Fibroblast of lung (primary cell): ENCODE results near the gene MIA2. TPM values are rescaled to one million over a fixed set of nuclear protein-coding genes. Genes with fewer than 3 reads are reported as not detected.

Experiments
- DNase-seq, 2 donors: peaks; one replicate each; pipeline versions ENCODE4 v3.0.0 to v3.0.0-alpha.2; 2010; ENCODE audit warnings: low read depth in 2 of 2
- H2AFZ ChIP-seq: 2 replicates; pipeline ENCODE4 v1.5.1; 2012; ENCODE audit warnings: low read length, control low read depth, inconsistent platforms
- H3K27ac ChIP-seq: 2 replicates; pipeline ENCODE4 v1.5.1; 2011; ENCODE audit warnings: low read length, control low read depth; ENCODE audit not compliant: insufficient read depth
- H3K27me3 ChIP-seq: 2 replicates; pipeline ENCODE4 v1.5.1; 2011; ENCODE audit warnings: mild to moderate bottlenecking, low read length; ENCODE audit not compliant: control insufficient read depth, insufficient read depth
- H3K36me3 ChIP-seq: 2 replicates; pipeline ENCODE4 v1.5.1; 2011; ENCODE audit warnings: low read length; ENCODE audit not compliant: control insufficient read depth, insufficient read depth
- H3K4me1 ChIP-seq: 2 replicates; pipeline ENCODE4 v1.5.1; 2011; ENCODE audit warnings: low read length; ENCODE audit not compliant: control insufficient read depth, insufficient read depth; ENCODE audit errors: extremely low read depth
- H3K4me2 ChIP-seq: 2 replicates; pipeline ENCODE4 v1.5.1; 2011; ENCODE audit warnings: low read length, control low read depth; ENCODE audit not compliant: insufficient read depth; ENCODE audit errors: extremely low read depth
- H3K4me3 ChIP-seq, 4 experiments: fragments of 200-600 bp in 1 of 4; sonication (generic) in 1 of 4; replicated peaks in 1 of 4; 2 replicates each; pipeline ENCODE4 v1.5.1; 2011 to 2016; ENCODE audit warnings: low read length in 4 of 4, low read depth in 3 of 4, mild to moderate bottlenecking in 3 of 4, control low read depth in 2 of 4, inconsistent platforms in 1 of 4, mixed read lengths in 1 of 4; ENCODE audit not compliant: insufficient read depth in 1 of 4; ENCODE audit errors: control extremely low read depth in 1 of 4
- H3K79me2 ChIP-seq: 2 replicates; pipeline ENCODE4 v1.5.1; 2012; ENCODE audit warnings: mild to moderate bottlenecking, low read length, inconsistent platforms; ENCODE audit not compliant: control insufficient read depth, insufficient read depth
- H3K9ac ChIP-seq: 2 replicates; pipeline ENCODE4 v1.5.1; 2011; ENCODE audit warnings: mild to moderate bottlenecking, low read length, control low read depth; ENCODE audit not compliant: insufficient read depth
- H3K9me3 ChIP-seq: 2 replicates; pipeline ENCODE4 v1.5.1; 2012; ENCODE audit warnings: low read depth, low read length; ENCODE audit not compliant: control insufficient read depth, insufficient read depth
- H4K20me1 ChIP-seq: 2 replicates; pipeline ENCODE4 v1.5.1; 2011; ENCODE audit warnings: low read length; ENCODE audit not compliant: control insufficient read depth, insufficient read depth; ENCODE audit errors: extremely low read depth
- EZH2 ChIP-seq: IDR thresholded peaks from 2 replicates; pipeline ENCODE4 v1.5.1; 2012; ENCODE audit warnings: low read length, control low read depth, mild to moderate bottlenecking; ENCODE audit errors: missing control alignments
- polyA plus RNA-seq, 2 donors: library from polyadenylated mRNA; depleted of rRNA in 1 of 2; stranded (reverse) in 1 of 2; unstranded in 1 of 2; fragments of >200 nt; gene quantifications; 2 replicates each; pipeline ENCODE4 v1.2.1, GENCODE V29; 2011 to 2012; ENCODE audit warnings: missing spikeins in 1 of 2
- total RNA-seq: library from RNA; depleted of rRNA; stranded (reverse); fragments of >200 nt; gene quantifications from 2 replicates; pipeline ENCODE4 v1.2.1, GENCODE V29; 2014
- TF ChIP-seq, protein P1 (sequence below), 2 donors: IDR thresholded peaks in 1 of 2; conservative IDR thresholded peaks in 1 of 2; 1 replicate in 1 of 2; 2 replicates in 1 of 2; pipeline ENCODE4 v1.5.1; 2011 to 2012; ENCODE audit warnings: low read length in 2 of 2, control low read depth in 1 of 2, inconsistent platforms in 1 of 2, low read depth in 1 of 2, mild to moderate bottlenecking in 1 of 2

The MIA2 gene
- total and polyA plus RNA-seq, 2 donors (not counting 1 experiment from before 2014, with no cell fraction given), result 9.7 to 15.0 TPM

DNA sequence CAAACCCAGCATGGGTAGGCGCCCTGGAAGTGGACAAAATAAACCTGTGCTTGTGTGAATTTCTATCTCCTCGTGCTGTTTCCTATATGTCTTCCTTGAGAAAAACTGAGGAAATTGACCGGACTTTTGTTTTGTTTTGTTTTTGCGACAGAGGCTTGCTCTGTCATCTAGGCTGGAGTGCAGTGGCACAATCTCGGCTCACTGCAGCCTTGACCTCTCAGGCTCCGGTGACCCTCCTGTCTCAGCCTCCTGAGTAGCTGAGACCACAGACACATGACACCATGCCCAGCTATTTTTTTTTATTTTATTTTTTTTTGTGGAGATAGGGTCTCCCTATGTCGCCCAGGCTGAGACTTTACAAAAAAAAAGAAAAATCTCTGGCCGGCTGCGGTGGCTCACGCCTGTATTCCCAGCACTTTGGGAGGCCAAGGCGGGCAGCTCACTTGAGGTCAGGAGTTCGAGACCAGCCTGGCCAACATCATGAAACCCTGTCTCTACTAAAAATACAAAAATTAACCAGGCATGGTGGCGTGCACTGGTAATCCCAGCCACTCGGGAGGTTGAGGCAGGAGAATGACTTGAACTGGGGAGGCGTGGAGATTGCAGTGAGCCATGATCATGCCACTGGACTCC lies 22.5 kb upstream of the MIA2 start:
- Histone ChIP-seq H3K79me2 (no peaks in the 10 kb centered on the region), H3K9ac (no peak overlapping the region), H3K27ac (no peak overlapping the region), H3K27me3 (no peaks in the 10 kb centered on the region), H3K36me3 (no peaks in the 10 kb centered on the region), H3K9me3 (no peaks in the 10 kb centered on the region), H3K4me2 (no peak overlapping the region), H3K4me3 (no peak overlapping the region), H3K4me1 (no peaks in the 10 kb centered on the region), H4K20me1 (no peaks in the 10 kb centered on the region), H2AFZ (no peak overlapping the region)
- DNase-seq, result no peak
- TF ChIP-seq EZH2, result no peak
- TF ChIP-seq, protein P1, sequence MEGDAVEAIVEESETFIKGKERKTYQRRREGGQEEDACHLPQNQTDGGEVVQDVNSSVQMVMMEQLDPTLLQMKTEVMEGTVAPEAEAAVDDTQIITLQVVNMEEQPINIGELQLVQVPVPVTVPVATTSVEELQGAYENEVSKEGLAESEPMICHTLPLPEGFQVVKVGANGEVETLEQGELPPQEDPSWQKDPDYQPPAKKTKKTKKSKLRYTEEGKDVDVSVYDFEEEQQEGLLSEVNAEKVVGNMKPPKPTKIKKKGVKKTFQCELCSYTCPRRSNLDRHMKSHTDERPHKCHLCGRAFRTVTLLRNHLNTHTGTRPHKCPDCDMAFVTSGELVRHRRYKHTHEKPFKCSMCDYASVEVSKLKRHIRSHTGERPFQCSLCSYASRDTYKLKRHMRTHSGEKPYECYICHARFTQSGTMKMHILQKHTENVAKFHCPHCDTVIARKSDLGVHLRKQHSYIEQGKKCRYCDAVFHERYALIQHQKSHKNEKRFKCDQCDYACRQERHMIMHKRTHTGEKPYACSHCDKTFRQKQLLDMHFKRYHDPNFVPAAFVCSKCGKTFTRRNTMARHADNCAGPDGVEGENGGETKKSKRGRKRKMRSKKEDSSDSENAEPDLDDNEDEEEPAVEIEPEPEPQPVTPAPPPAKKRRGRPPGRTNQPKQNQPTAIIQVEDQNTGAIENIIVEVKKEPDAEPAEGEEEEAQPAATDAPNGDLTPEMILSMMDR (conservative IDR thresholded peaks at IDR 0.05 in 1 of 2, IDR thresholded peaks at IDR 0.05 in 1 of 2; ENCODE audit: low read depth in 1 of 2, low read length in 2 of 2), result no peak

DNA sequence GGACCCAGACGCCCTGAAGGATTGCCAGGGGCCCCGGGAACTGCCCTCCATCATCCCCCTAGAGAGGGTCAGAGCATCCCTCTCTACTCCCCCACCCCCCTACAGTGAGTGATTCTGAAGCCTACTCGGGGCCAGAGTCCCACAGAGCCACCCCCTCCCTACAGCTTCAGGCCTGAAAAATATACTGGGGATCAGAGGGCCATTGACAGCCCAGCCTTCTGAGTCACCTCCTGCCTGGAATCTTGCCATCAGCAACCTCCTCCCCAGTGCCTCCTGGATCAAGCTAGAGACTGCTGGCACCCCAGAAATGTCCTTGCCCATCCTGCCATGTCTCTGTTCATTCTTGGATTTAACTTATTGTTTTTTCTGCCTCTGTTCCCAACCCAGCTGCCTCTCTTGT lies 21.7 kb upstream of the MIA2 start:
- Histone ChIP-seq H3K79me2 (no peaks in the 10 kb centered on the region), H3K27me3 (no peaks in the 10 kb centered on the region), H3K4me3 (no peak overlapping the region), H3K4me1 (no peaks in the 10 kb centered on the region), H2AFZ (no peak overlapping the region), H3K27ac (no peak overlapping the region), H3K36me3 (no peaks in the 10 kb centered on the region), H4K20me1 (no peaks in the 10 kb centered on the region), H3K4me2 (no peak overlapping the region), H3K9me3 (no peaks in the 10 kb centered on the region), H3K9ac (no peak overlapping the region)
- TF ChIP-seq, protein P1 (conservative IDR thresholded peaks at IDR 0.05 in 1 of 2, IDR thresholded peaks at IDR 0.05 in 1 of 2; ENCODE audit: low read depth in 1 of 2, low read length in 2 of 2), result no peak
- TF ChIP-seq EZH2, result no peak
- no peak for DNase-seq

DNA sequence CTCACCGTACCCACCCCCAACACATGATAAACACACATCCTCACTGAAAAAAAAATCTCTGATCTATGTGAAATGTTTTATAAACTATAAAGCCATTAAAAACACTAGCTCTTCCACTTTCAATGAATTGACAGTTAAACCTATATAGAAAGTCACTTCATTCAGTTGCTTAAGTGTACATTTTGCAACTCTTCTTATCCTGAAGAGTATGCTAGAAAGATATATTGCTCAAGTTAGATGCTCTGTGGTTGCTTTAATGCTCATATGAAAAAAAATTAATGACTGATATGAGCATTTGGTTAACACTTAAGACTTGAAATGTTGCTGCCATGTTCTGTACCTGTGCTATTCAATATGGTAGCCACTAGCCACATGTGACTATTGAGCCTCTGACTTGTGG lies 21.0 kb upstream of the MIA2 start:
- H3K79me2 ChIP-seq, result no peaks in the 10 kb centered on the region
- H3K9me3 ChIP-seq, result no peaks in the 10 kb centered on the region
- TF ChIP-seq EZH2, result no peak
- TF ChIP-seq, protein P1 (conservative IDR thresholded peaks at IDR 0.05 in 1 of 2, IDR thresholded peaks at IDR 0.05 in 1 of 2; ENCODE audit: low read depth in 1 of 2, low read length in 2 of 2), result no peak
- DNase-seq, result no peak
- no peak overlapping the region for H3K4me2 ChIP-seq
- H3K27me3 ChIP-seq, result no peaks in the 10 kb centered on the region
- no peaks in the 10 kb centered on the region for H3K36me3 ChIP-seq
- no peak overlapping the region for H2AFZ ChIP-seq
- H3K4me3 ChIP-seq, result no peak overlapping the region
- no peak overlapping the region for H3K9ac ChIP-seq
- no peaks in the 10 kb centered on the region for H3K4me1 ChIP-seq
- no peaks in the 10 kb centered on the region for H4K20me1 ChIP-seq
- H3K27ac ChIP-seq, result no peak overlapping the region
